K562 (cell line): ENCODE results near the gene DHRS12. TPM values are rescaled to one million over a fixed set of nuclear protein-coding genes. Genes with fewer than 3 reads are reported as not detected.
A peak's percentile ranks its signal among the peaks of the same experiment; 100 is the strongest.

Experiments
- BHLHE40 ChIP-seq: IDR thresholded peaks from 2 replicates; pipeline ENCODE4 v1.6.1; 2011; ENCODE audit warnings: low read length, improper control_type of control experiment
- CCNT2 ChIP-seq: IDR thresholded peaks from 2 replicates; pipeline ENCODE4 v1.6.1; 2011; ENCODE audit warnings: borderline replicate concordance, low read depth, mild to moderate bottlenecking, moderate library complexity, mixed read lengths, low read length; ENCODE audit not compliant: insufficient read length; ENCODE audit errors: extremely low read depth
- ILF3 ChIP-seq: fragments of 450-650 bp; IDR thresholded peaks from 2 replicates; pipeline ENCODE4 v1.6.1; 2018; ENCODE audit warnings: antibody characterized with exemption, mild to moderate bottlenecking, moderate library complexity, borderline replicate concordance
- LEF1 ChIP-seq: fragments of 450-650 bp; IDR thresholded peaks from 2 replicates; pipeline ENCODE4 v1.6.1; 2016; ENCODE audit warnings: mild to moderate bottlenecking
- MBD1 ChIP-seq: fragments of 250-450 bp; sonication (Bioruptor Pico); IDR thresholded peaks from 2 replicates; pipeline ENCODE4 v1.8.0; 2022; ENCODE audit warnings: inconsistent platforms
- MTA2 ChIP-seq: fragments of 450-650 bp; IDR thresholded peaks from 2 replicates; pipeline ENCODE4 v1.6.1; 2016; ENCODE audit warnings: low read depth
- NRF1 ChIP-seq, 2 experiments: fragments of 450-650 bp; IDR thresholded peaks in 1 of 2; conservative IDR thresholded peaks in 1 of 2; 2 replicates each; pipeline ENCODE4 v1.6.1; 2014; ENCODE audit warnings: mild to moderate bottlenecking in 2 of 2
- POLR2B ChIP-seq: fragments of 450-650 bp; IDR thresholded peaks from 2 replicates; pipeline ENCODE4 v1.6.1; 2018; ENCODE audit warnings: low read depth; ENCODE audit not compliant: partially characterized antibody
- TFAM ChIP-seq: fragments of 250-450 bp; sonication (Bioruptor Pico); conservative IDR thresholded peaks from 2 replicates; pipeline ENCODE4 v1.5.0; 2021; ENCODE audit warnings: mild to moderate bottlenecking, moderate library complexity
- THAP7 ChIP-seq: fragments of 250-450 bp; sonication (Bioruptor Pico); IDR thresholded peaks from 2 replicates; pipeline ENCODE4 v1.5.0; 2021
- UBTF ChIP-seq, 2 experiments: IDR thresholded peaks; 2 replicates each; pipeline ENCODE4 v1.6.1; 2012; ENCODE audit warnings: improper control_type of control experiment in 2 of 2, low read depth in 2 of 2, low read length in 2 of 2, borderline replicate concordance in 1 of 2
- ZFP91 ChIP-seq: sonication (generic); formaldehyde crosslinking; IDR thresholded peaks from 2 replicates; pipeline ENCODE4 v1.8.0; 2022; ENCODE audit warnings: mild to moderate bottlenecking, missing genetic modification reagents
- ZNF511 ChIP-seq: sonication (generic); formaldehyde crosslinking; IDR thresholded peaks from 2 replicates; pipeline ENCODE4 v1.8.0; 2022; ENCODE audit warnings: mild to moderate bottlenecking, missing genetic modification reagents
- ZNF699 ChIP-seq: fragments of 250-450 bp; sonication (Bioruptor Pico); IDR thresholded peaks from 2 replicates; pipeline ENCODE4 v1.8.0; 2021; ENCODE audit warnings: mild to moderate bottlenecking, moderate library complexity; ENCODE audit not compliant: insufficient replicate concordance
- ZSCAN29 ChIP-seq: fragments of 450-650 bp; IDR thresholded peaks from 2 replicates; pipeline ENCODE4 v1.6.1; 2017
- polyA plus RNA-seq, 8 experiments: library from polyadenylated mRNA; depleted of rRNA in 4 of 8; stranded (reverse) in 5 of 8; unstranded in 3 of 8; fragments of >200 nt; fragmentation: Nextera tagmentation in 2 of 8; fragmentation: Illumina TruSeq in 1 of 8; extraction: Ambion mirVana in 2 of 8; extraction: Trizol in 1 of 8; gene quantifications; 2 replicates each; pipeline versions ENCODE4 v1.2.1 to v1.2.3, GENCODE V29; 2011 to 2014; ENCODE audit warnings: inconsistent platforms in 1 of 8, missing spikeins in 1 of 8
- total RNA-seq, 7 experiments: library from RNA; depleted of rRNA in 6 of 7; stranded (reverse); fragments of >200 nt in 6 of 7; fragmentation: Illumina TruSeq in 2 of 7; extraction: Trizol in 2 of 7; gene quantifications; 2 replicates each; pipeline versions ENCODE4 v1.2.1 to v1.2.3, GENCODE V29; 2011 to 2021; ENCODE audit warnings: low replicate concordance in 1 of 7

DHRS12 gene
- total and polyA plus RNA-seq, 9 of the 15 experiments (the other 6 are each of a cell fraction or from before 2014, with no cell fraction given) = 0.62 to 2.7 (median 0.98) TPM

GRCh38 chr13:51785712-51786424, 18.1 kb downstream of the DHRS12 start (continued):
- no peak for TF ChIP-seq ZNF699 (CRISPR knock-in tag)
- TF ChIP-seq ZNF511 (CRISPR knock-in tag) = no peak
- no peak for TF ChIP-seq THAP7 (CRISPR knock-in tag)
- TF ChIP-seq MTA2 = peak; percentile 52
- no peak for TF ChIP-seq MBD1
- no peak for TF ChIP-seq ILF3
- no peak for TF ChIP-seq POLR2B
- TF ChIP-seq CCNT2 = peak; percentile 49
- TF ChIP-seq TFAM (CRISPR knock-in tag) = no peak
- TF ChIP-seq NRF1 (conservative IDR thresholded peaks at IDR 0.05 in 1 of 2, IDR thresholded peaks at IDR 0.05 in 1 of 2) = no peak
- TF ChIP-seq LEF1 = no peak
- TF ChIP-seq UBTF (IDR thresholded peaks at IDR 0.05; ENCODE audit: borderline replicate concordance in 1 of 2, low read depth in 2 of 2, low read length in 2 of 2) = 0 out of 4 replicates have a peak, but pooled peaks of 1 of the 2 experiments have one; percentile 21
- TF ChIP-seq ZSCAN29 = no peak
- TF ChIP-seq BHLHE40 = peak; percentile 53
- TF ChIP-seq ZFP91 = no peak
